ENCODE data around the gene CSTF1.

GRCh38 chr20:56388882-56389281 lies 3.6 kb upstream of the CSTF1 start:
- no peak for TF ChIP-seq GATA2 (IDR thresholded peaks at IDR 0.05; ENCODE audit: low read depth, low read length)
- TF ChIP-seq GATA3 (IDR thresholded peaks at IDR 0.05; ENCODE audit: low read depth, low read length), result no peak

Data from SH-SY5Y (cell line).